Stimulated activated CD8-positive, alpha-beta memory T cell treated with anti-CD3 and anti-CD28 coated beads, Interleukin-4, amount 100 ng/mL, for 24 hours (primary cell): Measurements from ENCODE around the gene SUPT6H.
A peak's percentile ranks its signal among the peaks of the same experiment; 100 is the strongest.

Experiments
- DNase-seq: peaks from one replicate; pipeline ENCODE4 v3.0.0-alpha.2; 2020; ENCODE audit warnings: low read depth

SUPT6H gene

DNA sequence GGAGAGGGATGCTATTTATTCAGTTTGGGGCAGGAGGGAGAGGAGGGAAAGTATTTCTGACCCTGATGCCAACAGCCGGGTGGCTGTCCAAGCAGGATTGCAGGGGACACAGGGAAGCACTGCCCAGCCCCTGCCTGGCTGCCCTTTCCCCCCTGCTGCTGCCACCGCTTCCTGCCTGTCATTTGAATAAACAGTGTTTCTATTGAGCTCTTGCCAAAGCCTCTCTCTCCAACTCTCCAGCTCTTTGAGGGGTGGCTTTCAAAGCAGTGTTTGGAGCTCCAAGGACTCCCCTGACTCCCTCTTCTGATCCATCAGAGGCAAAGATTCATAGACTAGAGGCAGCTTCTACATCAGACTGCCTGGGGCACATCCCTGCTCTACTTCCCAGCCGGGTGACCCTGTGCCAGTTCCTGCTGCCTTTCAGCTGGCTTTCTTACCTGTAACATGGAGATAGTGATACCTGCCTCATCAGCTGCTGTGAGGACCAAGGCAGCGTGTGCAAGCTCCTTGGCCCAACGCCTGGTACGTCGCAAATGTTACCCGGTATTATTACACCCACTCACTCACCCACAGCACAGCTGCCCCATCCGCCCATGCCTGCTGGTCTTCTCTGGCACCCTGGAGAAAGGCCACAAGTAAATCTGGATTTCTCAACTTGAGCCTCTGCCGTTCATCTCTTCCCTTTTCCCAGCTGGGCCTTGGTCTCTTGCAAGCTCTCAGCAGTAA is 40.2 kb downstream of the SUPT6H start:
- no peak for DNase-seq

DNA sequence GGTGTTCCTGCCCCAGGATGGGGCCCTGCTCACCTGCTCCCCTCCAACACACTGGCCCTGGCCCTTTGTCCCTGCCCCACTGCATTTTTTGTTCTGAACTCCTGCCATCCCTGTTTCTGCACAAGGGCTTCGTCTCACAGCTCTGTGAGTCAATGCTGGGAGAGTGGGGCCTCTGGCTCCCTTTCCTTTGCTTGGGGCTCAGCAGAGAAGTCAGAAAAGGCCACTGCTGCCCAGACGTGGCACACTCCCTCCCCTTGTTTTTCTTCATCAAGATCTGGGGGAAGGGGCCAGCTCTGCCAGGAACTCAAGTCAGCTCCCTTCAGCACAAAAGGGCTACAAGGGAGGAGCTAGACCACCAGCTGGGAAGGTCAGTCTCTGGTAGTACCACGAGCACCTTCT is 40.7 kb downstream of the SUPT6H start:
- no peak for DNase-seq

DNA sequence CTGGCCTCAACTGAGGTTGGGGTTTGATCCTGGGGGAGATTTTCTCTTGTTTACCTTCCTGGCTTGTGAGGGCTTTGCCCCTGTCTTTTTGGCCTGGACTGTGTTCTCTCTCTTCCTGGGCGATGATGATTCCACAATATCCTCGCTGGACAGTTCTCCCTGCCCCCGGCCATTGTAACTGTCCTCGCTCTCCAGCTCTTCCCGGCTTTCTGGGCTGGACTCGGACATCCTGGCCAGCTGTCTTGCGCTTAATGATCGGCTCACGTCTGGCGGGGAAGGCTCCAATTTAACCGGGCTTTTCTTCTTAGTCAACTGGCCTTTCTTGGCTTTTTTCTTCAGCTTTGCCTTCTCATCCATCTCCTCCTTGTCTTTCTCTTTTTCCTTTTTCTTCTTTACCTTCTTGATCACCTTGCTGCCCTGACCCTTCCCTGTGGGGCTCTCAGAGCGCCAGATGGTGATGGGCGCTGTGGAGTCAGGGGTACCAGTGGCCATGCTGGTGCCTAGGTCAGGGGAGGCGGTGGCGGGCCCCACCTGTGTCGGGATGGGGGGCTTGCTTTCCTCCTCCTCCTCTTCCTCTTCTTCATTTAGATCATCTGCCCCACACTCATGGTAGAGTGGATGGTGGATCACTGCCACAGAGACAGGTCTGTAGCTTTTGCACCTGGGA is 41.7 kb downstream of the SUPT6H start:
- DNase-seq: no peak

DNA sequence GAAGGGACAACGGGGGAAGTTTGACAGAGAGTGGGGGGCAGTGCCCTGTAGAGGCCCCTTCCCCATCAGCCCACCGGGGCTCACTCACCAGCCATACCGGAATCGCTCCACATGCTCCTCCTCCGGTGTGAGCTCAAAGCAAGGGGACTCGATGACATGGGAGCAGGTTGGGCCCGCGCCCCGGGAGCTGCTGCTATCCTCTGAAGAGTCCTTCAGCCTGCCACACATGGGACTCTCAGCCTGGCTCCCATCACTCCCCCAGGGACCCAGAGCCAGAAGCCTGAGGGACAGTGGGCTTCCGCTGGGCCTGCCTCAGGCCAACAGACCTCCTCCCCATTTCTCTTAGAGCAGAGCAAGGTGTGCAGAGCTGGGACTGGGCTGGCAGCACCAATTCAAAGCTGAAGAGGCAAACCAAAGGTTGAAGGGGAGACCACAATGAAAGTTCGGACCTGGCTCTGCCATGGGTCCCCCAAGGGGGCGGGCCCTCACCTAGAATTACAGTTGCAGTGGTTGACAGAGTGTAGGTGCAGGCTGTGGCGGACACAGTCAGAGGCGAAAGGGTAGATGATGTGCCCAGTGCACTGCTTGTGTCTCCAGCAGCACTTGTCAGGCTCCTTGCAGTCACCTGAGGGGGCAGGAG is 42.3 kb downstream of the SUPT6H start:
- no peak for DNase-seq

DNA sequence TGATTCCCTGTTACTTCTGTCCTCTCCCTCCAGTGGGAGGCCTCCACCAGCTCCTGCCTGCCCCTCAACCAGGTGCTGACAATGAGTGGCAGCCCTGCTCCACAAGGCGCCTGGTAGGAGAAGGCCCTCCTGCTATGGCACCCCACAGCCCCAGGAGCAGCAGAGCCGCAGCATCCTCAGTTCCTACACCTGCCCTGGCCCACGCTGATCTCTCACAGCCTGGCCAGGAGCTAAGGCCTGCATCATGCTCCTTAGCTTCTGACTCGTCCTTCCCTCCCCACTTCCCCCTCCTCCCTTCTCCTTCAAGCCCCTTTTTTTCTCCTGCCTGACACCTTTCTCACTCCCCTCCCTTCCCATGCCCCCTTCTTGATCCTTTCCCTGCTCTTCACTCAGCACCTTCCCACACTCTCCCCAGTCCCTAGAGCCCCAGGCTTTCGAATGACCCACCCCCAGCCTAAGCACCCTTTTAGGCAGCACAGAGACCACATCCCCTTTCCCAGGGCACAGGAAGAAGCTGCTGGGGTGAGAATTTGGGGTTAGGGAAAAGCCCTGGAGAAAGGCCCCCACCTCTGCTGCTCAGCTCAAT is 43.2 kb downstream of the SUPT6H start:
- DNase-seq: no peak

DNA sequence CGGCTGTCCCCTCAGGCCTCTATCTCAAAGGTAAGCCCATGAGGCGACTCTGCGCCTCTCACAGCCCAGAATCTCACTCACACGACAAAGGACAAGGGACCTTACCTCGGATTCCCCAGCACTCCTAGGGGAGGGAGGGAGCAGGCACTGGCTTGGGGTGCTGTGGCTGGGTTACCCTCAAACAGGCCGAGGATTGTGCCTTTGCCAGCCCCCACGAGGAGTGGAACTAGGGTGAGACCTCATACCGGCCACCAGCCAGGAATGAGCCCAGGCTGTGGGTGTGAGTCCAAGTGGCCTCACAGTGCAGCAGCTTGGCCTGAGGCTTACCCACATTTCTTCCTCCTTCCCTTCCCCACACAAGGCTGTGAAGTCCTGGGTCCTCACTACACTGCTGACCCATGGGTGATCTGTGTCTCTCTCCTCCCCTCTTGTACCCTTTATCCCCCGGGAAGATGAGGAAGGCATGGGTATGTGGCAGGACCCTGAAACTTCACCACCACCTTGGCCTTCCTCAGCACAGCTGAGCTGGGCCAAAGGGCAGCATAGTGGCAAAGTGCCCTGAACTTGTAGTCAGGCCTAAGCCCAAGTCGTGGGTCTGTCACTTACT is 43.8 kb downstream of the SUPT6H start:
- DNase-seq: no peak

DNA sequence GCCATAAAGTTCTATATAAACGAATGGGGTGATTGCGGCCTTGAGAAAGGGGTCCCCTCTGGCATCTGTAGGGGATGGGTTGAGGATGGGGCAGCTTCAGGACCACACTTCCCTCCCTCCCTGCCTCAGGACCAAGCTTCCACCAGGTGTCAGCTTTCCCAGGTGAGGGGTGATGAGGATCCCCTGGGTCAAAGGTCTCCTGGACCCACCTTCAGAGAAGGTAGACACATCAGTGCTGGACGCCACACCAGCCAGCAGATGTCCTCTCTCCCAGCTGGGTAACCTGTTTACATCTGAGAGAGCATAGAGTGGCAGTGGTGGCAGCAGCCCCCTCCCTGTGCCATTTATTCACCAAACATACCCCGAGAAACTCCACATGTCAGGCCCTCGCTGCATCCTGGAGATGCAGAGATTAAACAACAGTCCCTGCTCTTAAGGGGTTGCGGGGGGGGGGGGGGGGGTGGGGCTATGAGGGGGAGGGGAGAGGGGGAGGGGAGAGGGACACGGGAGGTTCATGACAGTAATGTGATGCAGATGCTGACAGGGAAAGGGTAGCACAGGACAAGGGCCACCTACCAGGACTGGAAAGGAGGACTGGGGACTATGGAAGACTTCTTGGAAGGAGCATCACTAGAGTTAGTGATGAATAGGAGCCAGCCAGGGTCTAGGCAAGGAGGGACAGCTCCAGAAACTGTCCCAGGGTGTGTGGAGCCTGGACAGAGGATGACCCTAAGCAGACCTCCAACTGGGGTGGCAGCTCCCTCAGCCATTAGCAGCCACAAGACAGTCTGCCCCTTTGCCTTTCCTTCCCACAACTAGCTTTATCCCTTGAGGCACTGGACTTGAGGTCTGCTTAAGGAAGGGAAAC is 44.7 kb downstream of the SUPT6H start:
- DNase-seq: no peak

DNA sequence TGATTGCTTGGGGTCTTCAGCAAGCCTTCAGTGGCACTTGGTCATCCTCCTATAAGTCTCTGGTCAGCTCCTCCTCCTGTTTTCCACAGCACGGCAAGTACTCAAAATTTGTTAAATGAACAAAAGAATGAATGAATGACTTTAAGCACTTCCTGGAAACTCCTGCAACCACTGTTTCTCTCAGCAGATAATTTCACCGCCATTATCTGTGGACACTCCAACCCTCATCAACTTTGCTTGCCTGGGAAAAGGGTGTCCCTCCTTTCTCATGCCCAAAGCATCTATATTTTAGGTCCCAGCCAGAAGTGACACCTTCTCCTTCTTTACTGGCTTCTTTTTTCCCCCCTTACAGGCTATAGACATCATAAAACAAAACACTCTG is 45.3 kb downstream of the SUPT6H start:
- no peak for DNase-seq

DNA sequence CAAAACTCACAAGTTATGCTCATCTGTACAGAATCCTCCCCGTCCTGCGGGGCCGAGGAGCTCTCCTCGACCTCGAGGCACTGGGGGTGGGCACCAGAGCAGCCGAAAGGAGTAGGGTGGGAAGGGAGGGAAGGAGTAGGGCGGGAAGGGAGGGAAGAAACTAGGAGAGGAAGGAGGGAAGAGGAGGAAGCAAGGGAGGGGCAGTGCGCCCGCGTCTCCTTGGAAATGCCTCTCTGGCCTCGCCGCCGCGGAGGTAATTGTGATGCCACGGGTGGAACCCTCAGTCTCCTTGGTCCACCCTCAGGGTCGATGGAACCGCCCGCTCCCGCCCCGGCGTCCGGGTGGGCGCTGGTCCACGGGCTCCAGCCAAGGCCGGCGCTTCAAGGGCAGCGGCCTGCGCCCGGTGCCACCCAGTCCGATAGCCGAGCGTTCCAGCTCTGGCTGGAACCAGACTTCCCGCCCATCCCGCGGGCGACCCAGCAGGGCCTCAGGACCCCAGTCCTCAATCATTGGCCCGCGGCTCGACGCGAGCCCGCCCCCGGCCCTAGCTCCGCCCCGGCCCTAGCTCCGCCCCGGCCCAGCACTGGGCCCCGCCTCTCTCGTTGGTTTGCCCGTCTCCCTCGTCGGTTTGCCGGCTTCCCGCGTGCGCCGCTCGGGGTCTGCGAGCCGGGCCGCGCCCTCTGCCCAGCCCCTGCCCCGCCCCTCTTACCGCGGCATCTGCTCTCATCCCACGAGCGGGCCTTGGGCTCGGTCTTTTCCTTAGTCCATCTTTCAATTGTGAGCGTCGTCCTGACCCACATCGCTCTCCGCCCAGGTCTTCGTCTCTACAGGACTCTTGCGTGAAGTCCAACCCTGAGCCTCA is 49.1 kb downstream of the SUPT6H start:
- peak; percentile 78 for DNase-seq

DNA sequence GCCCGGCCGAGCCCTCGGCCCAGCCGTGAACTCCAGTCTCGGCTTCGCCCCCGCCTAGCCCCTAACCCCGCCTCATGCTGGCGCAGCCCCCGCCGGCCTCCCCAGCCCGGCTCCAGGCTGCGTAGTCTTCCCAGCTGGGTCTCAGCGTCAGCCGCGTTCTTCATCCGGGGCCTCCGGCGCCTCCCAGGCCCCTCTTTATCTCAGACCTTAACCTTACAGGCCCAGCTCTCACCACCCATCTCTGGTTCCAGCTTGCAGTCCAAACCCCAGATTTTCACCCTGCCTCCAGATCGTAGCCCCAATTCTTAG is 49.7 kb downstream of the SUPT6H start, which contains the start of gene PROCA1:
TSS of gene PROCA1 (minus strand) at position 166 of the 309 bp plus-strand sequence. CDS start 228 bp downstream, outside the sequence.
- no peak for DNase-seq

DNA sequence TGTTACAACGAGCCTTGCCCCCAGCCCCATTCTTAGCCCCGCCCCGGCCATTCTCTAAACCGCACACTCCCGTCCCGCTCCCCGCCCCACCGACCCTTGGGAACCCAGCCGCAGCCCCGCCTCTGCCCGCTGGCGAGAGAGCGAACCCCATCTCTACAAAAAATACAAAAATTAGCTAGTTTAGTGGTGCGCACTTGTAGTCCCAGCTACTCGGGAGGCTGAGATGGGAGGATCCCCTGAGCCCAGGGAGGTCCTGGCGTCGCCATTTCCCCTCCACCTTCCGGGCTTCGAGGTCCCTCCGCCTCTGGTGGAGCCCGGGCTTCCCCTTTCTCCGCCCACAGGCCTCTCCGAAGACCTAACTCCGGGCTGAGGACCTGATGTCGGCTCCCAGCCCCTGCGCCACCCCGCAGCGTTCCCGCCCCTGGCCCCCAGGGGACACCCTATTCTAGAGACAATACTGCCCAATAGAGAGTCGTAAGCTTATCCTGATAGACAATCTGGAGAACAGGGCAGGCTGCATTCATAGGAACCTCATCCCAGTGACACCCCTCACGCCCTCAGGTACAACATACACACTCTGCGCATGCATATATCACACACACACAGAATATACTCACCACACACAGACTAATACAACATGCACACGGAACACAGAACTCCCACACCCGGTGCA is 50.2 kb downstream of the SUPT6H start:
- DNase-seq: peak; percentile 49

DNA sequence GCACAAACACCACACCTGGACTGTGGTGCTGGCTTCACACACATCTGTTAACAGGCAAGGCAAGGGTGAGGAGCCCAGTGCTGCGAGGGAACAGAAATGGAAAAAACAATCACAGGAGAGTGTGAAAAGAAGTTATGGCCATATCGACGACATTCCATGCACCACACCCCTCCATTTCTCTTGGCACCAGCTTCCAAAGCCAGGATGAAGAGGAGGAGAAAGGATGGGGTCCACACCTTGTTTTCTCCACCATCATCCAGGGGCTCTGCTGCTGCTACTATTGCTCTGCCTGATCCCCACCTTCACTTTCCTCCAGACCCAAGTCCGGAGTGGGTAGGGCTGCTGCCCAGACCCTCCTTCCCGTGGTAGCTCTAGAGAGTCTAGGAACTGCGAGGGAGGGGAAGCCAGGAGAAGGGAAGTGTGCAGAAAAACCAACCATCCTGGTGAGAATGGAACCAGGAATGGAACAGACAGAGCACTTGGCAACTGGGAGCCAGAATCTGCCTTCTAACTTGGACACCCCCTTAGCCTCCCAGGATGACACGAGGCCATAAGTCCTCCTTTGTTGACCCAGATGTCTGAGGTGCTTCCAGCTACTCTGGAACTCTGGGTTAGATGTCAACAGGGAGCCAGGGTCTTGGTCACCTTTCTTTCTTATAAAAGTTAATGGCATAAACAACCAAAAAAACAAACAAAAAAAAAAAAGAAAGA is 50.9 kb downstream of the SUPT6H start:
- no peak for DNase-seq

DNA sequence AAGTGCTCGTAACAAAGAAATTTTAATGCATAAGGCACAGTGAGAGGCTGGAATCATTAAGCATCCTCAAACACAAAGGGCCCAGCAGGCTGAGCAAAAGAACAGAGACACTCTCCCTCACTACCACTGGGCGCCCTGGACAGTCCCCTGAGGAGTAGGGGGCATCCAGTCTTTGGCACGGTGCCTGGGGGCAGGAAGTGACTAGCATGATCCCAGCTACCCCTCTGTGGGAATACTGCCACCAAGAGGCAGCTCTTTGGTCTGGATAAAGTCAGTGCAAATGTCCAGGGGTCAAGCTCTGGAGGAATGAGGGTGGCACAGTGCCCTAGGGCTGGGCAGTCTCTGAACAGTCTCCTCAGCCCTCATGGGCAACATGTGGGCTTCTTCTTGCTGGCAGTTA is 52.3 kb downstream of the SUPT6H start:
- DNase-seq: no peak

DNA sequence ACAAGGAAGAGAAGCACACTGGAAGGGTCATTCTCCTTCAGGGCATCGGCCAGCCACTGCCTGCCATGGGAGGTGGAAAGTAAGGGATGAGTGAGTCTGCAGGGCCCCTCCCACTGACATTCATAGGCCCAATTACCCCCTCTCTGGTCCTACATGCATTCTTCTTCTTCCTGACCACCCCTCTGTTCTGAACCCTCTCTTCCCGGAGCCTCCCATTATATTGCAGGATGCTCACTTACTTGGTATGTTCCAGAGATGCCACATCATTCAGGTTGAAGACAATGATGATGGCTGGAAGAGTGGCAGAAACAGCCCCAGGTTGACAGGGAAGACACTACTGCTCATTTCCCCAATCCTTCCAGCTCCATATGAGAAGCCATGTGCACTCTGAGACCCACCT is 53.2 kb downstream of the SUPT6H start:
- no peak for DNase-seq

DNA sequence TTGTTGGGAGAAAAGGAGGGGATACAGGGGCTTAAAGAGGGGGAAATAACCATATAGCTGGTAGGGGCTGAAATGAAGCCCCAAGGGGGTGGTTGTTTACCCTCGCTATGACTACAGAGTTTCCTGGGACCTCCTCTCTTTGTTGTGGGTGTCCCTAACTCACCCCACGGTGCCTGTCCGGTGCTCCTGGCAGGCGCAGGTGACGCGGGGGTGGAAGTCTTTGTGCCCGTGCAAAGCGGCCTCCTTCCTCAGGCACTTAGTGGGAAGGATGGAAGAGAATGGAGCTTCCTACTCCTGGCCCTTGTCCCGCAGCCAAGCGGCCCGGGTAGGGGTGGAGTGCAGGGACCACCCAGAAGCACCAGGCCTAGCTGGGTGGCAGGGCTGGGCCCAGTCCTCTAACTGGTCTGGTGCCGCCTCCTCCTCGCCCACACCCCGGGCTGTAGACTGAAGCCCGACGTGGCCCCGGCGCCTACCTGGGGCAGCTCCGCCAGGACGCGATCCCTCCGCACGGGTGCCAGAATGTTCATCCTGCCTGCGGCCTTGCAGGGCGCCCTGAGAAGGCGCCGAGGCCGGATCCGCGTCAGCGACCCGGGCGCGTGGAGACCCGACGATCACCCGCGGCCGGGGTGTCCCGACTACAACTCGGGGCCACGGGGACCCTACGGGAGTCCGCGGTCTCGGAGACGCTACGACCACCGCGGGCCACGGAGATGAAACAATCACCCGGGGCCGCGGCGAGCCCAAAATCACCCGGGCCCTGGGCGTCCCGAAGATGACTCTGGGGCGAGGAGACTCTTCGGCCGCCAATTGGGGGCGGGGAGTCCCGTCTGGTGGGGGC is 55.0 kb downstream of the SUPT6H start:
- DNase-seq: no peak

DNA sequence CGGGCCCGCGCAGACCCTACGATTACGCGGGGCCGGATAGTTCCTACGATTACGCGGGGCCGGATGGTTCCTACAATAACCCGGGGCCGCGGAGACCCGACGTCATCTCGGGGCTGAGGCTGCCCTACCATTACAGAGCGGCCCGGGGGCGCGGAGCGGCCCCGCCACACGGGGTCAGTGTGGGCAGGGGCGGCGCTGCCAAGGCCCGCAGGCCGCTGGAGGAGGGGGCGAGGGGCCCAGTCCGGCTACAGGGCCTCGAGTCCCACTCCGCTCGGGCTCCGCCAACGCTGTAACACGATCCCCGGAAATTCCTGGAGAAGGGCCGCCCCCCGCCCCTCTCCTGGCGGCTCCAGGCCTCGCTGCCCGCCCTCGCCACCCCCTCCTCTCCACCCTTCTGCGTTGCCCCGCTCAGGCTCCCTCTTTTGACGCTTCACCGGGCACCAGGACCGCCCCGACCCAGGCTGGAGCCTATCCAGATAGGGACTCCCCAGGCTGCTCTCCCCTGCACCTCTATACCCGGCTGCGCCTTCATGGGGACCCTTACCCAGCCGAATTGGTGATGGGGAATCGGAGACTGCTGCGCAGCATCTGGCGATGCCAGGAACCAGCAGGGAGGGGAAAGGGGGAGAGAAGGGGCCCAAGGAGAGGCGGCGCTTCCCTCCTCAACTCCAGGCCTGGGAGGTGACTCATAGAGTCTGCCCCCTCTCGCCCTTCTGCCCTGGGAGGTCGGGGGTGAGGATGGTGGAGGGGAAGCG is 55.8 kb downstream of the SUPT6H start, which contains the start of gene RAB34:
TSS of gene RAB34 (minus strand) at position 291 of the 755 bp plus-strand sequence. CDS start 602 bp downstream, outside the sequence.
- no peak for DNase-seq

DNA sequence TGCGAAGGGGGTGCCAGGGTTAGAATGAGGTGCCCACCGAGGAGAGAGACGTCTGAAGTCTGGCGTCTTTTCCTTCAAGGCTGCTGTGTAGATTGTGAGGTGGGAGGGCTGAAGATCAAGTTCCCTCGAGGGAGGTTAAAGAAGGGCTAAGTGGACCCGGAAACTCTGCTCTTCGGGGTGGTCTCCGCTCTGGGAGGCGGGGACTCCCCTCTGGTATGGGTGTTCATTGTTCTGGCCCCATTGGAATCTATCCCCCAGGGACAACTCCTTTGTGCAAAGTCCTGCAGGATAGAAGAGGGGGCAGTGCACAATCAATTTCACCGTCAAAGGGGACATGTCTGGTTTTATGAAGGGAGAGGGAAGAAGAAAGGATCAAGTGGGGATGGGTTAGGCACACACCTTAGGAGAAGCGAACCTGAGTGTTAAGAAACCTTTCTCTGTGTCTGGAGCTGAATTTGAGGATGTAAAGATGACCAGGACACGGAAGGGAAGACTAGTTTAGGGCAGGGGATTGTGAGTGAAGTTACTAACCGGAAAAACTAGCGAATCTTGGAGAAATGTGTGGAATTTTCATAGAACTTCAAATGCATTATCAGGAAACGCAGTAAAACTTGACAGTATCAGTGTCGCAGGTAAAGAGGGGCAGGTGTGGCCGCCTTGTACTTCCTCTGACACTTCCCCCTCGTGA is 56.5 kb downstream of the SUPT6H start:
- DNase-seq: no peak
